Endodermal cell (in vitro differentiated cells): ENCODE measurements around the gene CRYL1. TPM values are rescaled to one million over a fixed set of nuclear protein-coding genes. Genes with fewer than 3 reads are reported as not detected.

Experiments used
- DNase-seq: peaks from one replicate; pipeline ENCODE4 v3.0.0-alpha.2; 2017
- H3K27ac ChIP-seq: 2 replicates; pipeline ENCODE4 v1.5.1; 2013; ENCODE audit warnings: mild to moderate bottlenecking, low read depth, low read length, moderate library complexity
- H3K27me3 ChIP-seq: 2 replicates; pipeline ENCODE4 v1.6.1; 2013; ENCODE audit warnings: mild to moderate bottlenecking, low read length, moderate library complexity; ENCODE audit not compliant: insufficient read depth, control insufficient read depth, poor library complexity, severe bottlenecking
- H3K36me3 ChIP-seq: 2 replicates; pipeline ENCODE4 v1.7.0; 2013; ENCODE audit warnings: mild to moderate bottlenecking, low read length, moderate library complexity; ENCODE audit not compliant: control insufficient read depth, insufficient read depth
- H3K4me1 ChIP-seq: one replicate; pipeline ENCODE4 v1.7.0; 2013; ENCODE audit warnings: low read length; ENCODE audit not compliant: control insufficient read depth, insufficient read depth
- H3K4me3 ChIP-seq: 2 replicates; pipeline ENCODE4 v1.5.1; 2013; ENCODE audit warnings: mild to moderate bottlenecking, low read length, moderate library complexity
- H3K9ac ChIP-seq: 2 replicates; pipeline ENCODE4 v1.6.1; 2013; ENCODE audit warnings: mild to moderate bottlenecking, low read length, moderate library complexity; ENCODE audit not compliant: poor library complexity, severe bottlenecking; ENCODE audit errors: extremely low read depth
- H3K9me3 ChIP-seq: 2 replicates; pipeline ENCODE4 v1.6.1; 2013; ENCODE audit warnings: mild to moderate bottlenecking, low read length, moderate library complexity; ENCODE audit not compliant: control insufficient read depth
- H3K27ac Mint-ChIP-seq: 2 replicates; pipeline ENCODE4 v1.8.0; 2020; ENCODE audit warnings: mixed read lengths
- H3K27me3 Mint-ChIP-seq: 2 replicates; pipeline ENCODE4 v1.8.0; 2021; ENCODE audit warnings: mild to moderate bottlenecking, mixed read lengths; ENCODE audit not compliant: insufficient read depth
- H3K36me3 Mint-ChIP-seq: 2 replicates; pipeline ENCODE4 v1.8.0; 2020; ENCODE audit warnings: low read depth, mixed read lengths
- H3K4me1 Mint-ChIP-seq: 2 replicates; pipeline ENCODE4 v1.8.0; 2020; ENCODE audit warnings: mixed read lengths
- H3K4me3 Mint-ChIP-seq: 2 replicates; pipeline ENCODE4 v1.8.0; 2020; ENCODE audit warnings: mild to moderate bottlenecking, moderate library complexity, mixed read lengths
- H3K9me3 Mint-ChIP-seq: 2 replicates; pipeline ENCODE4 v1.8.0; 2020; ENCODE audit warnings: mild to moderate bottlenecking, mixed read lengths
- WGBS, 2 experiments: methylation state at CpG; one replicate each; pipeline versions ENCODE4 v1.1.5 to v1.1.7; 2013; ENCODE audit warnings: missing lambda C conversion rate in 2 of 2, mixed read lengths in 1 of 2; ENCODE audit not compliant: insufficient coverage in 1 of 2, insufficient read length in 1 of 2; 5-methylcytosine and 5-hydroxymethylcytosine counted together
- total RNA-seq, 2 donors: library from RNA; stranded (reverse); fragmentation: NEBNext Ultra II Directional in 1 of 2; extraction: Animal tissue kit (Norgen Biotek cat#: 25700) in 1 of 2; gene quantifications; 2 replicates in 1 of 2; 3 replicates in 1 of 2; pipeline ENCODE4 v1.2.1, GENCODE V29; 2021
- TF ChIP-seq, protein P1 (sequence below): fragments of 200-600 bp; sonication (generic); conservative IDR thresholded peaks from 2 replicates; pipeline ENCODE4 v1.5.0; 2021; ENCODE audit warnings: antibody characterized with exemption, mild to moderate bottlenecking

CRYL1 gene
- total RNA-seq, 2 donors from 2014 or later, result 1.7 to 4.1 TPM

DNA sequence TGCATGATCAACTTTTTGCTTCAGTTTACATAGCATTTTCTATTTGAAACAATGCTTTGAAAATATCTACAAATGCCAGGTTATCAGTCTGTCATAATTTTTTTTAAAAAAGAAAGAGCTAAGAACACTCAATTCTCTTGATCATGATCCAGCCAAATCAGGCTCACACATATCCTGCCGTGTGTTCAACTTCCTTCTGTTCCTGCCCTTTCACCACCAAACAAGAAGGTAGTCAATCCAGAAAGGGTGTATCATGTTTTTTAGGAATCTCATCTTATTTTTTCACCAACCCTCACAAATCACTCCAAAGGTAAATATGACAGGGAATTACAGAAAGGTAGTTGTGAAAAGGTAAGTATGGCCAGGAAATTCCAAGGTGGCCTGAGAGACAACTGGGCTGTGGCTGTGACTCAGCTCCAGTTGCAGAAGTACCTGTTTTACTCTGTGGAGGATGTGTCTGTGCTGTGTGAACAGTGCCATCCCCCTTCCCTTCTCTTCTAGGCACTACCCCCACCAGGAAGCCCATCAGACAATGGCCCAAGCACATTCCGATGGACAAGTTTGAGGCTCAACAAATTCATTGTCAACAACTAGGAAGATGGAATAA, 154.7 kb downstream of the CRYL1 start:
- Mint-ChIP-seq H3K27ac (no peak overlapping the region), H3K27me3 (no peaks in the 10 kb centered on the region), H3K36me3 (no peaks in the 10 kb centered on the region), H3K4me3 (no peak overlapping the region), H3K4me1 (peaks cover 2% of the 10 kb centered on the region), H3K9me3 (no peaks in the 10 kb centered on the region)
- TF ChIP-seq, protein P1, sequence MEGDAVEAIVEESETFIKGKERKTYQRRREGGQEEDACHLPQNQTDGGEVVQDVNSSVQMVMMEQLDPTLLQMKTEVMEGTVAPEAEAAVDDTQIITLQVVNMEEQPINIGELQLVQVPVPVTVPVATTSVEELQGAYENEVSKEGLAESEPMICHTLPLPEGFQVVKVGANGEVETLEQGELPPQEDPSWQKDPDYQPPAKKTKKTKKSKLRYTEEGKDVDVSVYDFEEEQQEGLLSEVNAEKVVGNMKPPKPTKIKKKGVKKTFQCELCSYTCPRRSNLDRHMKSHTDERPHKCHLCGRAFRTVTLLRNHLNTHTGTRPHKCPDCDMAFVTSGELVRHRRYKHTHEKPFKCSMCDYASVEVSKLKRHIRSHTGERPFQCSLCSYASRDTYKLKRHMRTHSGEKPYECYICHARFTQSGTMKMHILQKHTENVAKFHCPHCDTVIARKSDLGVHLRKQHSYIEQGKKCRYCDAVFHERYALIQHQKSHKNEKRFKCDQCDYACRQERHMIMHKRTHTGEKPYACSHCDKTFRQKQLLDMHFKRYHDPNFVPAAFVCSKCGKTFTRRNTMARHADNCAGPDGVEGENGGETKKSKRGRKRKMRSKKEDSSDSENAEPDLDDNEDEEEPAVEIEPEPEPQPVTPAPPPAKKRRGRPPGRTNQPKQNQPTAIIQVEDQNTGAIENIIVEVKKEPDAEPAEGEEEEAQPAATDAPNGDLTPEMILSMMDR, result no peak
- no peaks in the 10 kb centered on the region for H3K27me3 ChIP-seq
- H3K36me3 ChIP-seq, result no peaks in the 10 kb centered on the region
- no peaks in the 10 kb centered on the region for H3K9me3 ChIP-seq
- H3K27ac ChIP-seq, result no peak overlapping the region
- H3K9ac ChIP-seq, result no peak overlapping the region
- H3K4me3 ChIP-seq, result no peak overlapping the region
- DNase-seq, result no peak
- 63 to 100% methylated on average over 1 to 2 of the region's 2 CpGs for WGBS, 2 experiments
- H3K4me1 ChIP-seq, result no peaks in the 10 kb centered on the region

DNA sequence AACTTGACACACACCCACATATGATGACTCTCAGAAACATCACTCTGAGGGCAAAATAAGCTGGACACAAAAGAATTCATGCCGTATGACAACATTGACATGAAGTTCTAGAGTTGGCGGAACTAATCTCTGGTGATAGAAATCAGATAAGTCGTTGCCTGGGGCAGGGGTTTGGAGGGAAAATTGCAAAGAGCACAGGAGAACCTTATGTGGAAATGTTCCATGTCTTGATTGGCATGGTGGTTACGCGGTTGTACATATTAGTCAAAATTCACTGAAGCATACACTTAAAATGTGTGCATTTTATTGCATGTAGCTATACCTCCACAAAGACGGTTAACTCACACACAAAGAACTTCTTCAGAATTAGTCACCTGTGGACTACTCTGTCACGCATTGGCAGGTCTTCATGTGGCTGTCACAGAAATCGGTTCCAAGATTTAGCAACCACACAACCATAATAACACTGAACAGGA, 155.7 kb downstream of the CRYL1 start:
- Mint-ChIP-seq H3K4me1 (peaks cover 2% of the 10 kb centered on the region), H3K27me3 (no peaks in the 10 kb centered on the region), H3K9me3 (no peaks in the 10 kb centered on the region), H3K27ac (no peak overlapping the region), H3K4me3 (no peak overlapping the region), H3K36me3 (no peaks in the 10 kb centered on the region)
- TF ChIP-seq, protein P1, result no peak
- WGBS, 2 experiments, result 88 to 96% methylated on average over 7 to 8 of the region's 8 CpGs
- no peak overlapping the region for H3K4me3 ChIP-seq
- no peak overlapping the region for H3K27ac ChIP-seq
- no peaks in the 10 kb centered on the region for H3K36me3 ChIP-seq
- H3K4me1 ChIP-seq, result no peaks in the 10 kb centered on the region
- no peak for DNase-seq
- H3K27me3 ChIP-seq, result no peaks in the 10 kb centered on the region
- H3K9ac ChIP-seq, result no peak overlapping the region
- no peaks in the 10 kb centered on the region for H3K9me3 ChIP-seq

DNA sequence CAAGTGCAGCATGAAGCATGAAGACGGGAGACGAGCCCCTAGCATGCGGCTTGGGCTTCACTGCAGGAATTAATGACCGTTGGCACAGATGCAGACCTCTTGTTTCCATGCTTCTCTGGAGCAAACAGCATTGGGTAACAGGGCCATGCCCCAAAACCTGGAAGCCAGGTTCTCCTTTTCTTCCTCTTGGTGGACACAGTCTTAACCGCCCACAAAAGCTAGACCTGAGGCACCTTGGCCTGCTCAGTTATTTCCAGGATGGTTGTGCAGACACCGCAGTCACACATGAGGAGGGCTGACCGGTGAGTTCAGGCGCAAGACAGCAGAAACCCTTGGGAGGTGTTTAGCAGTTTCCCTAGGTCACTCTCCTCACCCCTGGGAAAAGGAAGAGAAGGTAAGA, 159.6 kb downstream of the CRYL1 start:
- Histone ChIP-seq H3K9ac (no peak overlapping the region), H3K4me1 (no peaks in the 10 kb centered on the region), H3K27me3 (no peaks in the 10 kb centered on the region), H3K27ac (no peak overlapping the region), H3K4me3 (no peak overlapping the region), H3K36me3 (no peaks in the 10 kb centered on the region), H3K9me3 (no peaks in the 10 kb centered on the region)
- Mint-ChIP-seq H3K27me3 (no peaks in the 10 kb centered on the region), H3K36me3 (no peaks in the 10 kb centered on the region), H3K4me3 (no peak overlapping the region), H3K4me1 (peaks cover under 1% of the 10 kb centered on the region), H3K9me3 (no peaks in the 10 kb centered on the region), H3K27ac (no peak overlapping the region)
- WGBS, 2 experiments, result 85 to 90% methylated on average over 6 to 8 of the region's 8 CpGs
- DNase-seq, result no peak
- TF ChIP-seq, protein P1, result no peak
